Loucy (cell line): Measurements from ENCODE around the gene POC1A.

Experiments
- H2AFZ ChIP-seq: fragments of 200-600 bp; sonication (generic); 2 replicates; pipeline ENCODE4 v1.6.0; 2016; ENCODE audit warnings: antibody characterized with exemption, mild to moderate bottlenecking, low read length, moderate library complexity
- H3F3A ChIP-seq: fragments of 200-600 bp; 2 replicates; pipeline ENCODE4 v1.6.0; 2016; ENCODE audit warnings: antibody characterized with exemption, low read depth, mild to moderate bottlenecking
- H3K27me3 ChIP-seq: fragments of 200-600 bp; sonication (generic); 2 replicates; pipeline ENCODE4 v1.6.1; 2014; ENCODE audit warnings: low read length, mild to moderate bottlenecking; ENCODE audit not compliant: insufficient read depth, poor library complexity, severe bottlenecking
- H3K36me3 ChIP-seq: fragments of 200-600 bp; sonication (generic); 2 replicates; pipeline ENCODE4 v1.6.1; 2016; ENCODE audit warnings: low read length; ENCODE audit not compliant: insufficient read depth
- H3K4me1 ChIP-seq: fragments of 200-600 bp; sonication (generic); 2 replicates; pipeline ENCODE4 v1.5.1; 2014; ENCODE audit warnings: low read length, mild to moderate bottlenecking; ENCODE audit not compliant: insufficient read depth, poor library complexity, severe bottlenecking
- H3K4me2 ChIP-seq: fragments of 200-600 bp; sonication (generic); 2 replicates; pipeline ENCODE4 v1.6.0; 2014; ENCODE audit warnings: antibody characterized with exemption, low read length, low read depth, mild to moderate bottlenecking; ENCODE audit not compliant: poor library complexity, severe bottlenecking
- H3K4me3 ChIP-seq: fragments of 200-600 bp; sonication (generic); 2 replicates; pipeline ENCODE4 v1.5.1; 2014; ENCODE audit warnings: low read length, mild to moderate bottlenecking, mixed read lengths; ENCODE audit not compliant: poor library complexity, severe bottlenecking
- H3K79me2 ChIP-seq: fragments of 200-600 bp; sonication (generic); 2 replicates; pipeline ENCODE4 v1.6.1; 2014; ENCODE audit warnings: low read length; ENCODE audit not compliant: insufficient read depth
- H3K9ac ChIP-seq: fragments of 200-600 bp; sonication (generic); 2 replicates; pipeline ENCODE4 v1.6.0; 2014; ENCODE audit warnings: mild to moderate bottlenecking, low read depth, low read length, moderate library complexity; ENCODE audit not compliant: poor library complexity, severe bottlenecking
- H3K9me2 ChIP-seq: fragments of 200-600 bp; sonication (generic); replicated peaks from 2 replicates; pipeline ENCODE4 v1.6.1; 2016; ENCODE audit warnings: low read depth, low read length, mixed read lengths
- H3K9me3 ChIP-seq: fragments of 200-600 bp; sonication (generic); 2 replicates; pipeline ENCODE4 v1.6.1; 2014; ENCODE audit warnings: mild to moderate bottlenecking, antibody characterized with exemption, low read length, low read depth; ENCODE audit not compliant: insufficient read depth
- H4K20me1 ChIP-seq: fragments of 200-600 bp; sonication (generic); 2 replicates; pipeline ENCODE4 v1.6.0; 2014; ENCODE audit warnings: antibody characterized with exemption, low read length, mild to moderate bottlenecking; ENCODE audit not compliant: insufficient read depth, poor library complexity, severe bottlenecking
- EZH2phosphoT487 ChIP-seq: fragments of 200-600 bp; IDR thresholded peaks from 2 replicates; pipeline ENCODE4 v1.6.1; 2018; ENCODE audit warnings: antibody characterized with exemption, mild to moderate bottlenecking, moderate library complexity, borderline replicate concordance
- TF ChIP-seq, protein P1 (sequence below): fragments of 200-600 bp; sonication (generic); conservative IDR thresholded peaks from 2 replicates; pipeline ENCODE4 v1.5.1; 2014; ENCODE audit warnings: mild to moderate bottlenecking, antibody characterized with exemption, low read length

POC1A gene

DNA sequence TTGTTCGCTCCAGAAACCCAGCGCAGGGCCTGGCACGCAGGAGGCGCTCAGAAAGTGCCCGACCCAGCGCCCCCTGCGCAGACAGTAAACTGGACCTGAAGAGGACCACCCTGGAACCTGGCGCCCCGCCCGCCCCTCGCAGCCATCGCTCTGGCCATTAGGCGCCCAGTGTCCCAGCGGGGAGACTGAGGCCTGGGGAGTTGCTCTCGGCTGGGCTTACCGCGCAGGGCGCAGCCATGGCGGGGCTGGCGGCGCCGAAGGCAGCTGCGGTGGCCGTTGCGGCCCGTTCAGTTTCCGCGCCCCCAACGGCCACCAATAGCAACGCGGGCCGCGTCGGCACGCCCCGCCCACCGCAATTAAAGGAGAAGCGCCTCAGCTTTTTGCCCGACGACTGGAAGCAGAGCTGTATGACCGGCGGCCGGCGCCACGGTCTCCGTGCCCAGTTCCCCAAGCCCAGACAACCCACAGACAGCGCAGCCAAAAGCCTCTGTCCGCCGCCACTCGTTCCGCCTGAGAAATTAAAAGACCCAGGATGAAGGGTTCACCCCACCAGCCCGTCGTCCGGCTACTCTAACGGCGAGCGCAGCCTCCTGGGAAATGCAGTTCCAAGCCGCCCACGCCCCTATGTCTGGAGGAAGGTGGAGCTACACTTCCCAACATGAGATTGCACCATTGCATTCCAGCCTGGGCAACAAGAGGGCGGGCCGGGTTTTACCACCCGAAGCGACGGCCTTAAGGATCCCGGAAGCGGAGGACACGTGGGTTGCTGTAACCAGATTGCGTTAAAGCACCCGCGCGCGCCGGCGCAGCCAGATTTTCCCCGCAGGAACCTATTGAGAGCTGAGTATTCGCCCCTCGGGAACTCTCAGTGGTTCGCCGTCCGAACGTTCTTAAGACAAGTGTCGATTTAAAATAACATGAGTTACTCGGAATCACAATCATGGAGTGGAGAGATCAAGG lies at the start of gene POC1A:
POC1A (minus strand) TSS at position 289 of the 960 bp plus-strand sequence; CDS start at position 238, 51 bp downstream.
- no peaks in the 10 kb centered on the region for H3K9me2 ChIP-seq
- H3K36me3 ChIP-seq: peaks cover 8% of the 10 kb centered on the region; the same call in 1 of the 2 replicates
- H4K20me1 ChIP-seq: peaks cover 4% of the 10 kb centered on the region
- peaks cover 39% of the 10 kb centered on the region for H3K79me2 ChIP-seq
- peak within 1 kb of the TSS; percentile 96 for H3K9ac ChIP-seq
- no peaks in the 10 kb centered on the region for H3K9me3 ChIP-seq
- H3K27me3 ChIP-seq: no peaks in the 10 kb centered on the region
- peak within 1 kb of the TSS; percentile 99 for H2AFZ ChIP-seq
- H3F3A ChIP-seq: no peaks in the 10 kb centered on the region
- peak within 1 kb of the TSS; percentile 91 for H3K4me2 ChIP-seq
- peaks cover 22% of the 10 kb centered on the region for H3K4me1 ChIP-seq
- TF ChIP-seq, protein P1, sequence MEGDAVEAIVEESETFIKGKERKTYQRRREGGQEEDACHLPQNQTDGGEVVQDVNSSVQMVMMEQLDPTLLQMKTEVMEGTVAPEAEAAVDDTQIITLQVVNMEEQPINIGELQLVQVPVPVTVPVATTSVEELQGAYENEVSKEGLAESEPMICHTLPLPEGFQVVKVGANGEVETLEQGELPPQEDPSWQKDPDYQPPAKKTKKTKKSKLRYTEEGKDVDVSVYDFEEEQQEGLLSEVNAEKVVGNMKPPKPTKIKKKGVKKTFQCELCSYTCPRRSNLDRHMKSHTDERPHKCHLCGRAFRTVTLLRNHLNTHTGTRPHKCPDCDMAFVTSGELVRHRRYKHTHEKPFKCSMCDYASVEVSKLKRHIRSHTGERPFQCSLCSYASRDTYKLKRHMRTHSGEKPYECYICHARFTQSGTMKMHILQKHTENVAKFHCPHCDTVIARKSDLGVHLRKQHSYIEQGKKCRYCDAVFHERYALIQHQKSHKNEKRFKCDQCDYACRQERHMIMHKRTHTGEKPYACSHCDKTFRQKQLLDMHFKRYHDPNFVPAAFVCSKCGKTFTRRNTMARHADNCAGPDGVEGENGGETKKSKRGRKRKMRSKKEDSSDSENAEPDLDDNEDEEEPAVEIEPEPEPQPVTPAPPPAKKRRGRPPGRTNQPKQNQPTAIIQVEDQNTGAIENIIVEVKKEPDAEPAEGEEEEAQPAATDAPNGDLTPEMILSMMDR: no peak
- TF ChIP-seq EZH2phosphoT487: no peak
- H3K4me3 ChIP-seq: peak within 1 kb of the TSS; percentile 89

DNA sequence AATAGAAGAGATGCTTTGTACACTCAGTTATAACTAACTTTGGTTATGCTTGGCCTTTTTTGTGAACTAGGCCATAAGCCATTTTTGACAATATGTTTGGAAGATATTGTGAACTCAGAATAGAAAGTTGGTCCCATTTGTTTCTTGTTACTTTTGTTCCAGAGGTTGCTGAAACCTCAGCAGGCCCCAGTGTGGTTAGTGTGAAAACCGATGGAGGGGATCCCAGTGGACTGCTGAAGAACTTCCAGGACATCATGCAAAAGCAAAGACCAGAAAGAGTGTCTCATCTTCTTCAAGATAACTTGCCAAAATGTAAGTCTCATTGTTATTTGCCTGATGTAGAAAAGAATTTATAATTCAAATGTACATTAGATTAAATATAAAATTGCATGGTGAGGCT lies 49.5 kb upstream of the POC1A start:
- H4K20me1 ChIP-seq: peaks cover 18% of the 10 kb centered on the region

DNA sequence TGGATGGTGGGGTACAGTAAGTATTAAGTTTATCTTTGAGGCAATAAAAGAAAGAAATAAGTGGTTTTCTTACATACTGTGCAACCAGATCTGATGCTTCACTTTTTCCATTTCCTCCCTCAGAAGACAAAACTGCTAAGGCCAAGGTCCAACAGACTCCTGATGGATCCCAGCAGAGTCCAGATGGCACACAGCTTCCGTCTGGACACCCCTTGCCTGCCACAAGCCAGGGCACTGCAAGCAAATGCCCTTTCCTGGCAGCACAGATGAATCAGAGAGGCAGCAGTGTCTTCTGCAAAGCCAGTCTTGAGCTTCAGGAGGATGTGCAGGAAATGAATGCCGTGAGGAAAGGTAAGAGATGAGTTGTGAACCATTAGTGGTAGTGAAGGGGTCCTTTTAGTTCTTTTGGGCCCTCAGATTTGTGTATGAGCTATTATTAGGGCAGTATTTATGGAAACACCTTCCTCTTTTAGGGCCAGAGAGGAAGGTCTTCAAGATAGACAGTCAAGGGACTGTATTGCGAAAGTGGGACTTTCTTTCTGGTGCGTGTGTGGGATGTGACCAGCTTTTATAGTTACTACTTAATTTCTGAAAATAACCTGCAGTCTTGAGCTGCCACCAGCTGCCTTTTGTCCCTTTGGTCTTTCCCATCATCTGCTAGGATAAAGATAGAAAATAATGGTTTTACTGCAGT lies 48.3 kb upstream of the POC1A start:
- peak overlapping the region; percentile 30 for H3K4me3 ChIP-seq
- H3K4me2 ChIP-seq: peak overlapping the region; percentile 100
- no peaks in the 10 kb centered on the region for H3K27me3 ChIP-seq
- no peaks in the 10 kb centered on the region for H3K9me2 ChIP-seq
- peaks cover 51% of the 10 kb centered on the region for H3K36me3 ChIP-seq
- H3F3A ChIP-seq: no peaks in the 10 kb centered on the region
- peaks cover 69% of the 10 kb centered on the region for H3K79me2 ChIP-seq
- no peak overlapping the region for H2AFZ ChIP-seq
- H3K9ac ChIP-seq: no peak overlapping the region
- H3K4me1 ChIP-seq: peaks cover 51% of the 10 kb centered on the region
- H3K9me3 ChIP-seq: no peaks in the 10 kb centered on the region
- H4K20me1 ChIP-seq: peaks cover 25% of the 10 kb centered on the region
- TF ChIP-seq, protein P1: no peak
- no peak for TF ChIP-seq EZH2phosphoT487

More for the DNA sequence above, 49.5 kb upstream of the POC1A start:
- H3K4me1 ChIP-seq: peaks cover 45% of the 10 kb centered on the region
- H3K36me3 ChIP-seq: peaks cover 62% of the 10 kb centered on the region
- no peaks in the 10 kb centered on the region for H3K9me3 ChIP-seq
- no peak overlapping the region for H2AFZ ChIP-seq
- TF ChIP-seq, protein P1: no peak
- TF ChIP-seq EZH2phosphoT487: no peak
- no peak overlapping the region for H3K4me3 ChIP-seq
- no peaks in the 10 kb centered on the region for H3K27me3 ChIP-seq
- H3K4me2 ChIP-seq: peak overlapping the region; percentile 100
- no peak overlapping the region for H3K9ac ChIP-seq
- no peaks in the 10 kb centered on the region for H3F3A ChIP-seq
- H3K9me2 ChIP-seq: no peaks in the 10 kb centered on the region
- H3K79me2 ChIP-seq: peaks cover 61% of the 10 kb centered on the region
